Stomach (tissue), 9 donors: ENCODE measurements around the gene FXYD7. TPM values are rescaled to one million over a fixed set of nuclear protein-coding genes. Genes with fewer than 3 reads are reported as not detected.

Experiments used
- DNase-seq, 2 donors: peaks; one replicate each; pipeline versions ENCODE4 v3.0.0 to v3.0.0-alpha.2; 2013 to 2019
- H3K27ac ChIP-seq, 5 donors: fragments of 200-600 bp in 4 of 5; sonication (generic) in 4 of 5; one replicate each; pipeline ENCODE4 v1.5.1; 2013 to 2019; ENCODE audit warnings: mild to moderate bottlenecking in 1 of 5, moderate library complexity in 1 of 5
- H3K27me3 ChIP-seq, 3 donors: fragments of 200-600 bp; sonication (generic); one replicate each; pipeline ENCODE4 v1.5.1; 2017 to 2019; ENCODE audit warnings: mixed run types in 1 of 3
- H3K36me3 ChIP-seq, 4 donors: fragments of 200-600 bp; sonication (generic); 1 replicate in 3 of 4; 2 replicates in 1 of 4; pipeline ENCODE4 v1.5.1; 2016 to 2019
- H3K4me1 ChIP-seq, 4 donors: fragments of 200-600 bp; sonication (generic); one replicate each; pipeline ENCODE4 v1.5.1; 2016 to 2019
- H3K4me3 ChIP-seq, 4 donors: fragments of 200-600 bp; sonication (generic) in 3 of 4; one replicate each; pipeline ENCODE4 v1.5.1; 2016 to 2019; ENCODE audit warnings: mild to moderate bottlenecking in 1 of 4
- H3K9me3 ChIP-seq, 4 donors: fragments of 200-600 bp; sonication (generic); one replicate each; pipeline ENCODE4 v1.5.1; 2016 to 2019
- CTCF ChIP-seq, 7 experiments: fragments of 450-650 bp in 4 of 7; fragments of 200-600 bp in 3 of 7; sonication (generic) in 3 of 7; IDR thresholded peaks; one replicate each; pipeline ENCODE4 v1.5.1; 2016 to 2019; ENCODE audit warnings: antibody characterized with exemption in 7 of 7, control low read depth in 2 of 7, mild to moderate bottlenecking in 1 of 7
- EP300 ChIP-seq: sonication (generic); formaldehyde crosslinking; IDR thresholded peaks from one replicate; pipeline ENCODE4 v1.6.1; 2017; ENCODE audit warnings: antibody characterized with exemption
- POLR2A ChIP-seq, 4 donors: fragments of 450-650 bp; IDR thresholded peaks; one replicate each; pipeline ENCODE4 v1.6.1; 2016; ENCODE audit warnings: antibody characterized with exemption in 4 of 4, control low read depth in 2 of 4, mild to moderate bottlenecking in 1 of 4, moderate library complexity in 1 of 4
- POLR2AphosphoS5 ChIP-seq, 3 donors: sonication (generic); formaldehyde crosslinking; IDR thresholded peaks; one replicate each; pipeline ENCODE4 v1.6.1; 2016; ENCODE audit warnings: antibody characterized with exemption in 3 of 3
- WGBS, 5 donors: extraction: QIAGEN DNeasy Blood & Tissue Kit in 3 of 5; methylation state at CpG; one replicate each; pipeline versions ENCODE4 v1.1.5 to v1.1.7; 2013 to 2018; 5-methylcytosine and 5-hydroxymethylcytosine counted together
- intact Hi-C: fragments of 100-400 bp; cut with DNase I; formaldehyde crosslinking; loops from one replicate; pipeline ENCODE4 v1.15.1; 2023; ENCODE audit warnings: low total_unique reads
- polyA plus RNA-seq, 3 donors: library from polyadenylated mRNA; stranded (reverse); fragments of 200-250 nt; gene quantifications; one replicate each; pipeline ENCODE4 v1.2.3, GENCODE V29; 2013
- total RNA-seq, 5 donors: library from RNA; depleted of rRNA; stranded (reverse); fragments of >200 nt; gene quantifications; one replicate each; pipeline versions ENCODE4 v1.1.0 to v1.2.3, GENCODE V29; 2014 to 2016
- donor health status: healthy with polysubstance abuse.
- donor health status: Bipolar disorder and iron deficiency.
- donor health status: healthy.

Gene FXYD7
- total and polyA plus RNA-seq, 8 donors, result 0.55 to 2.6 TPM; not detected in 6

GRCh38 chr19:35135389-35135909 is 7.6 kb upstream of the FXYD7 start:
- Histone ChIP-seq H3K27ac (peak overlapping the region in 4 of 5 donors; percentile 47 to 73 (median 54)), H3K4me3 (peak overlapping the region in 3 of 4 donors; percentile 20 to 32 (median 27)), H3K4me1 (peaks cover 11 to 46% (median 44%) of the 10 kb centered on the region in 4 donors), H3K9me3 (no peaks in the 10 kb centered on the region), H3K27me3 (peaks cover 0 to 11% (median 0%) of the 10 kb centered on the region in 3 donors), H3K36me3 (no peaks in the 10 kb centered on the region)
- TF ChIP-seq POLR2AphosphoS5 (IDR thresholded peaks at IDR 0.05) (peak in 2 of 3 donors; percentile 33 to 41), POLR2A (IDR thresholded peaks at IDR 0.05) (no peak), EP300 (no peak), CTCF (IDR thresholded peaks at IDR 0.05) (peak in 5 of 7 experiments; percentile 85 to 95 (median 91))
- intact Hi-C loops, result no loop called here
- peak; percentile 82 to 96 for DNase-seq
- WGBS, 5 donors, result 0% methylated on average over 4 to 7 of the region's 7 CpGs

GRCh38 chr19:35136231-35136630 is 6.8 kb upstream of the FXYD7 start:
- Histone ChIP-seq H3K4me1 (peaks cover 11 to 52% (median 50%) of the 10 kb centered on the region in 4 donors), H3K27ac (peak overlapping the region in 1 of 5 donors; percentile 85), H3K4me3 (no peak overlapping the region)

GRCh38 chr19:35136977-35137702 is 5.9 kb upstream of the FXYD7 start:
- Histone ChIP-seq H3K9me3 (no peaks in the 10 kb centered on the region), H3K4me1 (peaks cover 19 to 62% (median 59%) of the 10 kb centered on the region in 4 donors), H3K36me3 (no peaks in the 10 kb centered on the region), H3K27me3 (peaks cover 0 to 24% (median 2%) of the 10 kb centered on the region in 3 donors), H3K4me3 (no peak overlapping the region), H3K27ac (peak overlapping the region in 3 of 5 donors; percentile 5 to 85 (median 56))
- no peak for TF ChIP-seq EP300
- TF ChIP-seq POLR2AphosphoS5 (IDR thresholded peaks at IDR 0.05), result no peak
- TF ChIP-seq POLR2A (IDR thresholded peaks at IDR 0.05), result no peak
- TF ChIP-seq CTCF (IDR thresholded peaks at IDR 0.05), result no peak
- DNase-seq, result peak in 1 of 2 donors; percentile 75
- intact Hi-C loops, result no loop called here
- WGBS, 5 donors, result 25 to 48% (median 34%) methylated on average over 9 of the region's 9 CpGs

More at GRCh38 chr19:35136231-35136630, 6.8 kb upstream of the FXYD7 start:
- Histone ChIP-seq H3K36me3 (no peaks in the 10 kb centered on the region), H3K27me3 (peaks cover 0 to 16% (median 0%) of the 10 kb centered on the region in 3 donors), H3K9me3 (no peaks in the 10 kb centered on the region)
- 75 to 84% (median 79%) methylated on average over 10 to 11 of the region's 11 CpGs for WGBS, 5 donors
- no peak for DNase-seq
- intact Hi-C loops, result no loop called here
- TF ChIP-seq CTCF (IDR thresholded peaks at IDR 0.05), result no peak
- TF ChIP-seq POLR2AphosphoS5 (IDR thresholded peaks at IDR 0.05), result no peak

GRCh38 chr19:35138305-35138892 is 4.7 kb upstream of the FXYD7 start, which contains the start of gene FXYD1:
FXYD1 (plus strand) TSS chr19:35138824; CDS start chr19:35140080, 1,256 bp downstream.
- peaks cover 0 to 37% (median 14%) of the 10 kb centered on the region in 3 donors for H3K27me3 ChIP-seq
- intact Hi-C loops, result no loop called here
- H3K9me3 ChIP-seq, result no peaks in the 10 kb centered on the region
- WGBS, 5 donors, result 61 to 78% (median 71%) methylated on average over 11 to 18 of the region's 18 CpGs
- H3K4me1 ChIP-seq, result peaks cover 31 to 74% (median 72%) of the 10 kb centered on the region in 4 donors
- peak within 1 kb of the TSS; percentile 30 to 38 (median 34) for H3K4me3 ChIP-seq
- DNase-seq, result peak in 1 of 2 donors; percentile 88
- H3K27ac ChIP-seq, result peak within 1 kb of the TSS; percentile 42 to 86 (median 84)
- TF ChIP-seq CTCF (IDR thresholded peaks at IDR 0.05) (no peak), POLR2AphosphoS5 (IDR thresholded peaks at IDR 0.05) (no peak), POLR2A (IDR thresholded peaks at IDR 0.05) (no peak), EP300 (no peak)
- no peaks in the 10 kb centered on the region for H3K36me3 ChIP-seq
